Fibroblast of the aortic adventitia (primary cell): Measurements from ENCODE around the gene FARP2. TPM values are rescaled to one million over a fixed set of nuclear protein-coding genes. Genes with fewer than 3 reads are reported as not detected.
"Not testable (repeated sequence)": the region's sequence is repeated elsewhere in the genome, so short reads cannot be mapped to it uniquely, and the experiment has no call there.

Source experiments
- DNase-seq: peaks from one replicate; pipeline ENCODE4 v3.0.0-alpha.2; 2010; ENCODE audit warnings: low read depth
- H3K4me3 ChIP-seq: 2 replicates; pipeline ENCODE4 v1.5.1; 2011; ENCODE audit warnings: low read depth, mild to moderate bottlenecking, control low read depth, low read length, moderate library complexity
- CTCF ChIP-seq: IDR thresholded peaks from 2 replicates; pipeline ENCODE4 v1.5.1; 2011; ENCODE audit warnings: mild to moderate bottlenecking, low read length, control low read depth, inconsistent platforms; ENCODE audit not compliant: insufficient read depth
- total RNA-seq: library from RNA; depleted of rRNA; stranded (reverse); fragments of >200 nt; gene quantifications from 2 replicates; pipeline ENCODE4 v1.2.3, GENCODE V29; 2012; ENCODE audit warnings: low replicate concordance

The FARP2 gene
- total RNA-seq, 1 donor: 41.0 TPM

DNA sequence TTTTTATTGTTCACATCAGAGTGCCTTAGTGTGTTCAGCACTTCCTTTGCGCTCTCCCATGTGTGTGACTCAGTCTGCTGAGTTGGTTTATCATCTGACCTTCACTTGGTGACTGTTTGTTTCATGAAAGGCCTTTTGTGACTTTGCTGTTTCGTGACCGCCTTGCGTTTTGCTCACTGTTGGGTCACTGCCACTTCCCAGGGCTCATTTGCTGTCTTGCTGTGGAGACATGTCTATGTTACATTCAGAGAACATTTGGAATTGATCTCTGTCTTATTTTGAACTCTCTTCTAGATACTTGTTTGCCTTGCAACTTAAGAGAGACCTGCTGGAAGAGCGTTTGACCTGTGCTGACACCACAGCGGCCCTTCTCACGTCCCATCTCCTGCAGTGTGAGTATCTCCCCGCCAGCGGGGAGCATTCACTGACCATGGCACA lies 54.7 kb downstream of the FARP2 start:
- no peak for DNase-seq
- no peak overlapping the region for H3K4me3 ChIP-seq
- no peak for TF ChIP-seq CTCF

GRCh38 chr2:241412144-241412543 lies 56.1 kb downstream of the FARP2 start:
- peak; percentile 40 for DNase-seq
- H3K4me3 ChIP-seq: no peak overlapping the region
- no peak for TF ChIP-seq CTCF

GRCh38 chr2:241413501-241413900 lies 57.4 kb downstream of the FARP2 start:
- not testable (repeated sequence) for H3K4me3 ChIP-seq, DNase-seq

- no peak for DNase-seq
- no peak for TF ChIP-seq CTCF
- no peak overlapping the region for H3K4me3 ChIP-seq
Measured at GRCh38 chr2:241413929-241414580, 58.0 kb downstream of the FARP2 start.

DNA sequence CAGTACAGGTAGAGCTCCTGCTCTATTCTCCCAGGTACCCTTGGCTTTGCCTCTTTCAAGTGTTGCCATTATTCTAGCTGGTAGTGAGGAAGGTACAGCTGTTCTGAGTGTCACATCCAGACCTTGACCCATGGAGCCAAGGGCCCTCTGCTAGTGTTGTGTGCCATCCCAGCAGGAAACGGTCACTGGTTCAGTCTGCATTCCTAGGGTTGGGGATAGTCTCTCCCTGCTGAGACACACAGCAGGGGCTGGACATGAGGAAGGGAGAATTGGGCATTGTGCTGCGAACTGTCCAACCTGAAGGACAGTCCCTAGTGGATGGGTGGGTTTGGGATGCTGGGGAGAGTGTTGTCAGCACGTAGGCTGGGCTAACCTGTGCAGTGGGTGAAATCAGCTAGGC lies 59.1 kb downstream of the FARP2 start:
- no peak for TF ChIP-seq CTCF
- no peak overlapping the region for H3K4me3 ChIP-seq
- DNase-seq: no peak

DNA sequence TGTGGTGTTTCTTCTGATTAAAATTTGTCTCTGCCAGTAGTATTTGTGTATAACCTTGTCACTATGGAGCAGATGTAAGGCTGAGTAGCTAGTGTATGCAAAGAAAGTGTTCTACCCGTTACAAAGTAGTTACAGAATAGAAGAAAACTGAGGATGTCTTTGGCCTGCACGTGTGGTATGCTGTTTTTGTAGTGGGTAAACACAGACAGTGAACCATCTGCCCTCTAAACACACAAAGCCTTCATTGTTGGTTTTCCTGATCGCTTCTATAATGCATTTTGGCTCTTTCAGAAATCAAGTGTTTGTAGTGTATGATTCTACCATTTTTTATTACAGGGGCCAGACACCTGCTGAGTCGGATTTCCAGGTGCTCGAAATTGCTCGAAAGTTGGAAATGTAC lies 61.5 kb downstream of the FARP2 start:
- no peak for TF ChIP-seq CTCF
- DNase-seq: no peak
- no peak overlapping the region for H3K4me3 ChIP-seq

GRCh38 chr2:241421330-241421729 lies 65.2 kb downstream of the FARP2 start:
- H3K4me3 ChIP-seq: no peak overlapping the region
- no peak for TF ChIP-seq CTCF
- no peak for DNase-seq

- not testable (repeated sequence) for H3K4me3 ChIP-seq, DNase-seq
Measured at GRCh38 chr2:241421942-241422341, 65.9 kb downstream of the FARP2 start.
